Raji (cell line): Measurements from ENCODE around the gene FOXO3.

ENCODE experiments used
- POLR2A ChIP-seq: IDR thresholded peaks from 2 replicates; pipeline ENCODE4 v1.6.1; 2011; ENCODE audit warnings: low read depth, low read length, control low read depth; ENCODE audit not compliant: insufficient read depth

Gene FOXO3

GRCh38 chr6:108669673-108670072, 109.0 kb downstream of the FOXO3 start:
- no peak for TF ChIP-seq POLR2A

DNA sequence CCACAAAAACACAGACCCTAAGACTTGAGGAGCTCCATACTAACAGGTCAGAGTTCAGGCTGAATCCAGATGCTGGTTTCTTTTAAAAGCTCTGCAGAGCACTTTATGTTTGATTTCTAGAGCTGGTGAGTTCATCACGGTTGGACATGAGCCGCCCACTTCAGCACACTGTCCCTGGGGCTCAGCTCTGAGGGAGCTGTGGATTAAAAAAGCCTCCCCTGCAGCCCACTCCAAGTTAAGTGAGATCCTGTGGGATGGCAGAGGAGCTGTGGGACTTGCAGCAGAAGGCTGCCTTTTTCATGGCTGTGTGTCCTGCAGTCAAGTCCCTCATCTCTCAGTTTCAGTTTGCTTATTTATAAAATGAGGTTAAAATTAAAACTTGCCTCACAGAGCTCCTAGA, 110.5 kb downstream of the FOXO3 start:
- no peak for TF ChIP-seq POLR2A

DNA sequence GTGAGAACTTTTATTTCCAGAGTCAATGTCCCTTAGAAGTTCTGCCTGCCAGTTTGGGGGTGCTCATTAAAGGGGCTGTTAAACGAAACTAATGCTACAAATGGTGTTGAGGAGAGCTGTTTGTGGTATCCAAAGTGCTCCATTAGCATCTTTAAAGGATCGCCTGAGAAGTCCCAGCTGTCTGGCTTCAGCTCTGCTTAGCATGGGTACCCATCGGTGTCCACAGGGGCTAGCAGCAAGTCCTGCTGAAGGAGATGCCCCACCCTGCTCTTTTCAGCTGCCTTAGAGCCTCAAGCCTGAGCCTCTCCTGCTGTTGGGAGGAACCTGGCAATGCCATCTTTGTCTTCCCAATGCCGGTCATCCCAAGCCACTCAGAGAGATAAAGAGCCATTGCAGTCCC, 111.1 kb downstream of the FOXO3 start:
- no peak for TF ChIP-seq POLR2A

GRCh38 chr6:108672641-108673040, 111.9 kb downstream of the FOXO3 start:
- no peak for TF ChIP-seq POLR2A

GRCh38 chr6:108673153-108673552, 112.4 kb downstream of the FOXO3 start:
- TF ChIP-seq POLR2A, result no peak

DNA sequence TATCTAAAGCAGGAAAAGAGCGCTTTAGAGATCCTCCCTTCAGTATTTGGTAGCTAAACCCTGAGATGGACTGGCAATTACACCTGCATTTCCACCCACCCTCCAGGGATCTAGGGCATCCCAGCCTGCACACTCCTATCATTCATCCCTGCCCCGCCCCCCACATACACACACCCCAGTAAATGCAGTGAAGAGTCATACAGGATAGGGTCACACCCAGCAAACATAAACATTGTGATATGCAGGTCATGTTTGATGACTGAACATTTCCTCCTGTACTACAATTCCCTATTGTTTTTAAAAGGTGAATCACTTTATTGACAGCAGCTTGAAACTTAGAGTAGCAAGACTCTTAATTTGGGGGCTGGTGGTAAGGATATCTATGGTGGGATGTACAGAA, 112.9 kb downstream of the FOXO3 start:
- TF ChIP-seq POLR2A, result no peak

- TF ChIP-seq POLR2A, result no peak
Observed at GRCh38 chr6:108675226-108676200, 114.8 kb downstream of the FOXO3 start.

GRCh38 chr6:108676555-108676954, 115.8 kb downstream of the FOXO3 start:
- no peak for TF ChIP-seq POLR2A

GRCh38 chr6:108677357-108677756, 116.6 kb downstream of the FOXO3 start:
- TF ChIP-seq POLR2A, result no peak

DNA sequence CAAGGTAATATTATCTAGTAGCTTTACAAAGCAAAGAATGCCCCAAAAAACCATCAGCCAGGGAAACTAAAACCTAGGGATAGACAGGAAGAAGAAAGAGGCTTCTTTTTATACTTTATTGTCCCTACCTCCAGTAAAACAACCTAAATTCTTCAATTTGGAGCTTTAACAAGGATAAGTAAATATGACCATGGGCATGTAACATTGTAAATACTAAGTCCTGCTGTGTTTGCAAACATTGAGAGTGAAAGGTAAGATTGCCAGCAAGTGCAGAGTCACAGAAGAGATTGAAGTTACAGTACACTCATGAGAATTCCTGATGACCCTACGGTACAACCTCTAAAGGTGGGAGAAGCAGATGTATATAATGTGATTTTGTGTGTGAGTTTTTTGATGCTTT, 117.2 kb downstream of the FOXO3 start:
- TF ChIP-seq POLR2A, result no peak

DNA sequence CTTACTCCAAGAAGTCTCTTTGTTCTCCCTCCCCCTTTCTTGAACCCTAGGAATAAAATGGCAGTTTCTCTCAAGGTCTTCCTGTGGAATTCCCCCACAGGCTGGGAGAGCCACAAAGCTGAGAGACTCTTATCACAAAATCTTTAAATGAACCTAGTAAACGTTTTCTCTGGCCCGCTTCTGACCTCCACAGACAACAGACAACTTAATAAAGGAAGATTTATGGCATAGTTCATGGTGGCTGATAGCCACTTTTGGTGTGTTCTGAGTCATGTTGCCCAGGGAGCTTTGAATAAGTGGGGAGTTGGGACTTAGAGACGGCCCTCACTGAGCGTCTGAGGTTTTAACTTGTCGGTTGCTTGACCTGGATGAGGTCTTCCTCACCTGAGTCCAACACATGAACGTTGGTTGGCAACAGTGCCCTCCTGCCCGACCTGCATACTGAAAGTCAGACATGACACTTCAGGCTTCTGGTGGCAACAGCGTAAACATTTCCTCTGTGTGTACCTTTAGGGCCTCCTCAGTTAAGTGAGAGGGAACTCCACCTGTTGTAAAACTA, 124.1 kb downstream of the FOXO3 start:
- TF ChIP-seq POLR2A, result no peak

- TF ChIP-seq POLR2A, result no peak
Observed at GRCh38 chr6:108685970-108686369, 125.3 kb downstream of the FOXO3 start.

GRCh38 chr6:108686896-108687295, 126.2 kb downstream of the FOXO3 start:
- no peak for TF ChIP-seq POLR2A

DNA sequence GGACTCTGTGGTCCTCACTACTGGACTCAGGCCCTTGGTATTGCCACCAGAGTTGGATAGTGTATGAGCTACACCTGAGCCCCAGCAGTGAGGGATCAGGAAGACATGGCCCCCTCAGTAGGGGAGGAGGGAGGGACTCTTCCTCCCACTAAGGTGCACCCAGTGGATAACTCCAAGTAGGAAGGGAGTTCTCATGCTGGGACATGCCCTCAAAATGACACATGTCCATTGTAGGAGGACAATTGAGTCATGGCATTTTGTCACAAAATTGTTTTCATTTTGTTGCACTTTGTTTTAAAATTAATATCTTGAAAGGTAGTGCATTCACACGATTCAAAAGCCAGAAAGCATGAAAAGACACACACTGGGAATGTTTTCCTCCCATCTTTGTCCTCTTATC, 127.2 kb downstream of the FOXO3 start:
- TF ChIP-seq POLR2A, result no peak

DNA sequence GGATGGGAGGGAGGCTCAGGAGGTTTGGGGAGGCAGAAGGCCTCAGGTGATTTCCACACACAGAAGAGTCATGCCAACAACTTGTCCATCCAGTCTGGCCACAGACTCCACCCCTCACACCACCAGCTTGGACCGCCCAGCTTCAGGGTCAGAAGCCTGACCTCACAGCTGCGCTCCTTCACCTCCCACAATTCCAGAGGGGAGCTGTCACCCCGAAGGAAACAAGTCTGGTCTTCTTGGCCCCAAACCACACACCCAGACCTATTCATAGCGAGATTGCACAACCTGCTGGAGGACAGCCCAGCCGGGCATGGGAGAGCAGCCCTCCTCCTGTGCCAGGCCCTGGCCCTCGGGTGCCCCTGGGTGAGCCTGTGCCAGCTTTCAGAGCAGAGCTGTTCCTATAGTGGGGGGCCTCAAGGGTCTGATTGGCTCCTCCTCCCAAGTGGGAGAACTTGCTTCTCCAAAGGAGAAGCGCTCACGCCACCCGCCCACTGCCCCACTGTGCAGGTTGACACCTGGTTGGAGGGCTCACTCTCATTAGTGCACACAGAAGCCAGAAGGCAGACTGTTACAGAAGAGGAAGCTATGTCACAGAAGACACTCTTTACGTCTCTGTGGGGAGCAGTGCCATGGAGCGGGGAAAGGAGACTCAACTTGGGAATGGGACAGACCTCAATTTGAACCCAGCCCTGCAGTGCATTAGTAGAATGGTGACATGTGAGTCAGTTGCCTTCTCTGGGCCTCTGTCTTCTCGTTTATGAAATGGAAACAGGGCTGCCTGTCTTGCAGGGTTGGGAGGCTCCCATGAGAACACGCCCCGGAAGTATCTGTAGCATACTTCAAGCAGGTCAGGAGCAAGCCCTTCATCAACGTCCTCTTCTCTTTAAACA, 128.8 kb downstream of the FOXO3 start:
- TF ChIP-seq POLR2A, result no peak
